ENCODE data around the gene SGK1. TPM values are rescaled to one million over a fixed set of nuclear protein-coding genes. Genes with fewer than 3 reads are reported as not detected.

SGK1 gene
- total and polyA plus RNA-seq, 2 donors (not counting 1 experiment from before 2014, with no cell fraction given) = 37.3 to 57.8 TPM

DNA sequence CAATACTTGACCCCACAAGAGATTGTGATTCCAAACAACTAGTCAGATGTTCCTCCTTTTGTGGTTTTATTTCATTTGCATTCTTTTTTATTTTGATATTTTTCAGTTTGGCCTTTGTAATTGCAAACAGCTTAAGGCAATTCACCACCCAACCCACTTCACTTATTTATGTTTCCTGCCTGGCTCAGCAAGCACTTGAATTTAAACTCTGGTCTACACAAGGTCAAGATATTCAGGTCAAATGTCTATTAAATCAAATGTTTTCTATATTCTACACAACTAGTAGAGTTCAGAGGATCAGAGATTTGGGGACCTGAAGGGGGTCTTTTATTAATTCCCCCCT is 100.1 kb downstream of the SGK1 start:
- Histone ChIP-seq H3K9me3 (ENCODE audit: control extremely low read depth in 1 of 3, control insufficient read depth in 2 of 3, insufficient read depth in 1 of 3, low read length in 2 of 3) (peaks cover 0 to 7% (median 0%) of the 10 kb centered on the region in 3 donors), H3K36me3 (replicated peaks in 1 of 2; ENCODE audit: control extremely low read depth in 1 of 2, control insufficient read depth in 1 of 2, extremely low read depth in 1 of 2, insufficient read depth in 2 of 2, low read length in 1 of 2) (no peaks in the 10 kb centered on the region), H4K20me1 (ENCODE audit: control insufficient read depth, insufficient read depth, low read length, poor library complexity, severe bottlenecking) (no peaks in the 10 kb centered on the region), H3K79me2 (ENCODE audit: control insufficient read depth, insufficient read depth, low read length) (no peaks in the 10 kb centered on the region), H3K27me3 (replicated peaks in 1 of 4; ENCODE audit: control extremely low read depth in 1 of 4, control insufficient read depth in 3 of 4, insufficient read depth in 4 of 4, low read length in 3 of 4) (no peaks in the 10 kb centered on the region), H3K4me3 (ENCODE audit: control extremely low read depth in 1 of 5, extremely low read depth in 1 of 5, insufficient read depth in 1 of 5, low read depth in 2 of 5, low read length in 4 of 5) (no peak overlapping the region), H2AFZ (ENCODE audit: insufficient read depth, low read depth, low read length, poor library complexity, severe bottlenecking) (peak overlapping the region; percentile 65), H3K27ac (ENCODE audit: low read length in 2 of 2) (no peak overlapping the region), H3K9ac (ENCODE audit: low read length) (no peak overlapping the region), H3K4me1 (ENCODE audit: control insufficient read depth in 2 of 2, insufficient read depth in 2 of 2, low read length in 2 of 2) (peaks cover 21 to 30% of the 10 kb centered on the region in 2 donors), H3K4me2 (replicated peaks; ENCODE audit: low read depth, low read length, poor library complexity, severe bottlenecking) (peak overlapping the region; percentile 62)
- POLR2A ChIA-PET = no interaction called here
- Mint-ChIP-seq H3K27me3 (no peaks in the 10 kb centered on the region), H3K4me3 (no peak overlapping the region), H3K27ac (peak overlapping the region; percentile 63), H3K9me3 (ENCODE audit: insufficient read depth) (peaks cover 7% of the 10 kb centered on the region), H3K4me1 (peaks cover 25% of the 10 kb centered on the region)
- TF ChIP-seq EZH2 (IDR thresholded peaks at IDR 0.05; ENCODE audit: borderline replicate concordance, insufficient read depth, low read depth, low read length, poor library complexity, severe bottlenecking) (no peak), CTCF (IDR thresholded peaks at IDR 0.05) (no peak)
- ATAC-seq (ENCODE audit: low read depth) (no peak), DNase-seq (no peak)
- intact Hi-C loops (cut with micrococcal nuclease) = loop anchor here (2.0 kb wide), 1 partner anchor 13 kb away; no protein-coding TSS in a partner anchor
- CTCF ChIA-PET = interaction anchor here (2.0 kb wide), 1 partner anchor 423 kb away, joined by 5 read pairs; no protein-coding TSS in a partner anchor

- Mint-ChIP-seq H3K4me1 (peaks cover 25% of the 10 kb centered on the region), H3K4me3 (peak overlapping the region; percentile 37), H3K27ac (peak overlapping the region; percentile 77), H3K9me3 (ENCODE audit: insufficient read depth) (peaks cover 7% of the 10 kb centered on the region), H3K27me3 (no peaks in the 10 kb centered on the region)
- H3K27me3 ChIP-seq (replicated peaks in 1 of 4; ENCODE audit: control extremely low read depth in 1 of 4, control insufficient read depth in 3 of 4, insufficient read depth in 4 of 4, low read length in 3 of 4) = no peaks in the 10 kb centered on the region
- CTCF ChIA-PET = interaction anchor here (2.0 kb wide), 1 partner anchor 424 kb away, joined by 5 read pairs; no protein-coding TSS in a partner anchor
- H3K36me3 ChIP-seq (replicated peaks in 1 of 2; ENCODE audit: control extremely low read depth in 1 of 2, control insufficient read depth in 1 of 2, extremely low read depth in 1 of 2, insufficient read depth in 2 of 2, low read length in 1 of 2) = no peaks in the 10 kb centered on the region
- 90% methylated on average over 6 of the region's 8 CpGs for WGBS (ENCODE audit: insufficient coverage)
- no peaks in the 10 kb centered on the region for H4K20me1 ChIP-seq (ENCODE audit: control insufficient read depth, insufficient read depth, low read length, poor library complexity, severe bottlenecking)
- POLR2A ChIA-PET = no interaction called here
- TF ChIP-seq EZH2 (IDR thresholded peaks at IDR 0.05; ENCODE audit: borderline replicate concordance, insufficient read depth, low read depth, low read length, poor library complexity, severe bottlenecking) (no peak), CTCF (IDR thresholded peaks at IDR 0.05) (no peak)
- intact Hi-C loops (cut with micrococcal nuclease) = loop anchor here (2.0 kb wide), 1 partner anchor 14 kb away; no protein-coding TSS in a partner anchor
- no peak for DNase-seq
- peak overlapping the region in 1 of 5 experiments; percentile 18 for H3K4me3 ChIP-seq (ENCODE audit: control extremely low read depth in 1 of 5, extremely low read depth in 1 of 5, insufficient read depth in 1 of 5, low read depth in 2 of 5, low read length in 4 of 5)
- peaks cover 21 to 30% of the 10 kb centered on the region in 2 donors for H3K4me1 ChIP-seq (ENCODE audit: control insufficient read depth in 2 of 2, insufficient read depth in 2 of 2, low read length in 2 of 2)
- H3K79me2 ChIP-seq (ENCODE audit: control insufficient read depth, insufficient read depth, low read length) = no peaks in the 10 kb centered on the region
- H3K9me3 ChIP-seq (ENCODE audit: control extremely low read depth in 1 of 3, control insufficient read depth in 2 of 3, insufficient read depth in 1 of 3, low read length in 2 of 3) = peaks cover 0 to 7% (median 0%) of the 10 kb centered on the region in 3 donors
- H3K9ac ChIP-seq (ENCODE audit: low read length) = peak overlapping the region; percentile 26
- H3K27ac ChIP-seq (ENCODE audit: low read length in 2 of 2) = peak overlapping the region; percentile 81 to 82
- ATAC-seq (ENCODE audit: low read depth) = no peak
- peak overlapping the region; percentile 65 for H2AFZ ChIP-seq (ENCODE audit: insufficient read depth, low read depth, low read length, poor library complexity, severe bottlenecking)
- H3K4me2 ChIP-seq (replicated peaks; ENCODE audit: low read depth, low read length, poor library complexity, severe bottlenecking) = peak overlapping the region; percentile 62
Observed at GRCh38 chr6:134217105-134217797, 100.7 kb downstream of the SGK1 start.
